ENCODE measurements around the gene GPR137. TPM values are rescaled to one million over a fixed set of nuclear protein-coding genes. Genes with fewer than 3 reads are reported as not detected.

Gene GPR137
- total and polyA plus RNA-seq, 10 of the 15 experiments (the other 5 are each of a cell fraction or from before 2014, with no cell fraction given), result 0.37 to 29.2 (median 13.8) TPM

GRCh38 chr11:64305075-64305690, 19.5 kb downstream of the GPR137 start, which contains the start of gene ESRRA (continued):
- TF ChIP-seq GATAD2B (conservative IDR thresholded peaks at IDR 0.05; ENCODE audit: low read depth) (no peak; the same call in 1 of the 2 replicates), NFYB (IDR thresholded peaks at IDR 0.05; ENCODE audit: insufficient read depth, low read depth, low read length) (peak; percentile 27; the same call in 1 of the 2 replicates), TBL1XR1 (IDR thresholded peaks at IDR 0.05; ENCODE audit: low read depth, low read length) (no peak), BACH1 (IDR thresholded peaks at IDR 0.05; ENCODE audit: borderline replicate concordance) (peak; percentile 19; the same call in 1 of the 2 replicates), MYB (IDR thresholded peaks at IDR 0.05; ENCODE audit: borderline replicate concordance, low read depth, low read length) (no peak), CREB1 (IDR thresholded peaks at IDR 0.05; ENCODE audit: low read depth) (peak; percentile 64), RELA (IDR thresholded peaks at IDR 0.05; ENCODE audit: borderline replicate concordance, partially characterized antibody) (no peak), ATF3 (IDR thresholded peaks at IDR 0.05; ENCODE audit: borderline replicate concordance, extremely low read depth, low read depth, low read length) (no peak), POU2F2 (IDR thresholded peaks at IDR 0.05; ENCODE audit: borderline replicate concordance, low read depth, low read length) (peak; percentile 58; the same call in 1 of the 3 replicates), TCF12 (IDR thresholded peaks at IDR 0.05; ENCODE audit: low read depth, low read length) (peak; percentile 23; the same call in 1 of the 2 replicates), MLLT1 (IDR thresholded peaks at IDR 0.05) (no peak), BHLHE40 (IDR thresholded peaks at IDR 0.05; ENCODE audit: borderline replicate concordance in 1 of 2, low read depth in 2 of 2, low read length in 1 of 2) (peak; percentile 28 to 65; a peak in 2 of 4 replicates), SREBF2 (IDR thresholded peaks at IDR 0.05; ENCODE audit: low read length) (no peak), SREBF1 (IDR thresholded peaks at IDR 0.05; ENCODE audit: low read length) (no peak), SP1 (IDR thresholded peaks at IDR 0.05; ENCODE audit: low read depth, low read length) (peak; percentile 52), RAD21 (IDR thresholded peaks at IDR 0.05; ENCODE audit: insufficient read depth, low read depth, low read length) (no peak)
- TF ChIP-seq, protein P1, sequence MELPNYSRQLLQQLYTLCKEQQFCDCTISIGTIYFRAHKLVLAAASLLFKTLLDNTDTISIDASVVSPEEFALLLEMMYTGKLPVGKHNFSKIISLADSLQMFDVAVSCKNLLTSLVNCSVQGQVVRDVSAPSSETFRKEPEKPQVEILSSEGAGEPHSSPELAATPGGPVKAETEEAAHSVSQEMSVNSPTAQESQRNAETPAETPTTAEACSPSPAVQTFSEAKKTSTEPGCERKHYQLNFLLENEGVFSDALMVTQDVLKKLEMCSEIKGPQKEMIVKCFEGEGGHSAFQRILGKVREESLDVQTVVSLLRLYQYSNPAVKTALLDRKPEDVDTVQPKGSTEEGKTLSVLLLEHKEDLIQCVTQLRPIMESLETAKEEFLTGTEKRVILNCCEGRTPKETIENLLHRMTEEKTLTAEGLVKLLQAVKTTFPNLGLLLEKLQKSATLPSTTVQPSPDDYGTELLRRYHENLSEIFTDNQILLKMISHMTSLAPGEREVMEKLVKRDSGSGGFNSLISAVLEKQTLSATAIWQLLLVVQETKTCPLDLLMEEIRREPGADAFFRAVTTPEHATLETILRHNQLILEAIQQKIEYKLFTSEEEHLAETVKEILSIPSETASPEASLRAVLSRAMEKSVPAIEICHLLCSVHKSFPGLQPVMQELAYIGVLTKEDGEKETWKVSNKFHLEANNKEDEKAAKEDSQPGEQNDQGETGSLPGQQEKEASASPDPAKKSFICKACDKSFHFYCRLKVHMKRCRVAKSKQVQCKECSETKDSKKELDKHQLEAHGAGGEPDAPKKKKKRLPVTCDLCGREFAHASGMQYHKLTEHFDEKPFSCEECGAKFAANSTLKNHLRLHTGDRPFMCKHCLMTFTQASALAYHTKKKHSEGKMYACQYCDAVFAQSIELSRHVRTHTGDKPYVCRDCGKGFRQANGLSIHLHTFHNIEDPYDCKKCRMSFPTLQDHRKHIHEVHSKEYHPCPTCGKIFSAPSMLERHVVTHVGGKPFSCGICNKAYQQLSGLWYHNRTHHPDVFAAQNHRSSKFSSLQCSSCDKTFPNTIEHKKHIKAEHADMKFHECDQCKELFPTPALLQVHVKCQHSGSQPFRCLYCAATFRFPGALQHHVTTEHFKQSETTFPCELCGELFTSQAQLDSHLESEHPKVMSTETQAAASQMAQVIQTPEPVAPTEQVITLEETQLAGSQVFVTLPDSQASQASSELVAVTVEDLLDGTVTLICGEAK (IDR thresholded peaks at IDR 0.05; ENCODE audit: borderline replicate concordance), result no peak
- TF ChIP-seq, protein P2, sequence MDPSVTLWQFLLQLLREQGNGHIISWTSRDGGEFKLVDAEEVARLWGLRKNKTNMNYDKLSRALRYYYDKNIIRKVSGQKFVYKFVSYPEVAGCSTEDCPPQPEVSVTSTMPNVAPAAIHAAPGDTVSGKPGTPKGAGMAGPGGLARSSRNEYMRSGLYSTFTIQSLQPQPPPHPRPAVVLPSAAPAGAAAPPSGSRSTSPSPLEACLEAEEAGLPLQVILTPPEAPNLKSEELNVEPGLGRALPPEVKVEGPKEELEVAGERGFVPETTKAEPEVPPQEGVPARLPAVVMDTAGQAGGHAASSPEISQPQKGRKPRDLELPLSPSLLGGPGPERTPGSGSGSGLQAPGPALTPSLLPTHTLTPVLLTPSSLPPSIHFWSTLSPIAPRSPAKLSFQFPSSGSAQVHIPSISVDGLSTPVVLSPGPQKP (IDR thresholded peaks at IDR 0.05; ENCODE audit: low read depth, low read length), result peak; percentile 51; the same call in 1 of the 2 replicates
- TF ChIP-seq, protein P3, sequence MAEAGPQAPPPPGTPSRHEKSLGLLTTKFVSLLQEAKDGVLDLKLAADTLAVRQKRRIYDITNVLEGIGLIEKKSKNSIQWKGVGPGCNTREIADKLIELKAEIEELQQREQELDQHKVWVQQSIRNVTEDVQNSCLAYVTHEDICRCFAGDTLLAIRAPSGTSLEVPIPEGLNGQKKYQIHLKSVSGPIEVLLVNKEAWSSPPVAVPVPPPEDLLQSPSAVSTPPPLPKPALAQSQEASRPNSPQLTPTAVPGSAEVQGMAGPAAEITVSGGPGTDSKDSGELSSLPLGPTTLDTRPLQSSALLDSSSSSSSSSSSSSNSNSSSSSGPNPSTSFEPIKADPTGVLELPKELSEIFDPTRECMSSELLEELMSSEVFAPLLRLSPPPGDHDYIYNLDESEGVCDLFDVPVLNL (IDR thresholded peaks at IDR 0.05; ENCODE audit: low read depth, low read length), result peak; percentile 44; the same call in 1 of the 2 replicates
- TF ChIP-seq, protein P4, sequence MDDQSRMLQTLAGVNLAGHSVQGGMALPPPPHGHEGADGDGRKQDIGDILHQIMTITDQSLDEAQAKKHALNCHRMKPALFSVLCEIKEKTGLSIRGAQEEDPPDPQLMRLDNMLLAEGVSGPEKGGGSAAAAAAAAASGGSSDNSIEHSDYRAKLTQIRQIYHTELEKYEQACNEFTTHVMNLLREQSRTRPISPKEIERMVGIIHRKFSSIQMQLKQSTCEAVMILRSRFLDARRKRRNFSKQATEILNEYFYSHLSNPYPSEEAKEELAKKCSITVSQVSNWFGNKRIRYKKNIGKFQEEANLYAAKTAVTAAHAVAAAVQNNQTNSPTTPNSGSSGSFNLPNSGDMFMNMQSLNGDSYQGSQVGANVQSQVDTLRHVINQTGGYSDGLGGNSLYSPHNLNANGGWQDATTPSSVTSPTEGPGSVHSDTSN (IDR thresholded peaks at IDR 0.05; ENCODE audit: insufficient replicate concordance, low read depth, low read length), result peak; percentile 63
